ENCODE results near the gene ATXN7L2. TPM values are rescaled to one million over a fixed set of nuclear protein-coding genes. Genes with fewer than 3 reads are reported as not detected.

The ATXN7L2 gene
- total RNA-seq, 1 experiment from 2014 or later, result 17.3 TPM

GRCh38 chr1:109466125-109466451 lies 17.6 kb upstream of the ATXN7L2 start:
- WGBS (ENCODE audit: extremely low coverage, insufficient read length, low lambda C conversion rate), result no CpG with 5 or more reads among the region's 24 CpGs
- H3K27ac ChIP-seq (ENCODE audit: insufficient read length, low read depth, low read length), result no peak overlapping the region
- no peak overlapping the region for H2BK20ac ChIP-seq (ENCODE audit: low read depth, low read length, poor library complexity, severe bottlenecking)

More at GRCh38 chr1:109466125-109466451, 17.6 kb upstream of the ATXN7L2 start:
- H2BK12ac ChIP-seq (ENCODE audit: insufficient read length, low read depth, low read length), result no peak overlapping the region
- H3K4me1 ChIP-seq (ENCODE audit: insufficient read depth, low read length), result no peaks in the 10 kb centered on the region; the same call in 1 of the 2 replicates
- H4K91ac ChIP-seq (ENCODE audit: insufficient read length, low read depth, low read length), result no peak overlapping the region
- H3T11ph ChIP-seq (ENCODE audit: low read length), result no peak overlapping the region
- H2AFZ ChIP-seq (ENCODE audit: low read length), result peak overlapping the region; percentile 75
- H2BK5ac ChIP-seq (ENCODE audit: insufficient read length, low read length), result no peak overlapping the region
- H3K14ac ChIP-seq (ENCODE audit: insufficient read depth, low read length), result peak overlapping the region; percentile 56; the same call in 1 of the 2 replicates
- Mint-ChIP-seq H3K4me3 (peak overlapping the region; percentile 66 to 82), H3K27me3 (ENCODE audit: low read depth) (peaks cover 88% of the 10 kb centered on the region), H3K9me3 (peaks cover 0 to 3% of the 10 kb centered on the region in 2 experiments; a peak in 2 of 5 replicates), H3K27ac (no peak overlapping the region), H3K36me3 (ENCODE audit: insufficient read depth in 1 of 3, low read depth in 3 of 3) (no peaks in the 10 kb centered on the region), H3K4me1 (peaks cover 21 to 22% of the 10 kb centered on the region in 2 experiments)
- H3K23ac ChIP-seq (ENCODE audit: insufficient read length, low read depth, low read length), result no peak overlapping the region
- H3K4ac ChIP-seq (ENCODE audit: low read depth, low read length), result no peak overlapping the region
- no peaks in the 10 kb centered on the region for H4K20me1 ChIP-seq (ENCODE audit: control insufficient read depth, insufficient read depth, insufficient read length)
- H3K79me2 ChIP-seq (ENCODE audit: insufficient read depth, low read length), result no peaks in the 10 kb centered on the region
- peak overlapping the region; percentile 39 for H3K9ac ChIP-seq (ENCODE audit: extremely low read depth, insufficient read length, low read length)
- peaks cover 14% of the 10 kb centered on the region; the same call in 1 of the 2 replicates for H3K27me3 ChIP-seq (ENCODE audit: insufficient read depth, low read length)
- TF ChIP-seq CTCF (conservative IDR thresholded peaks at IDR 0.05), result no peak
- H4K8ac ChIP-seq (replicated peaks; ENCODE audit: insufficient read length, low read depth, low read length), result no peak overlapping the region
- H2BK120ac ChIP-seq (ENCODE audit: low read depth, low read length, poor library complexity, severe bottlenecking), result no peak overlapping the region
- no peak overlapping the region for H4K5ac ChIP-seq (ENCODE audit: insufficient read length, low read depth, low read length)
- no peak overlapping the region for H2BK15ac ChIP-seq (ENCODE audit: low read depth, low read length)
- H3K9me3 ChIP-seq (ENCODE audit: control insufficient read depth, low read depth, low read length), result no peaks in the 10 kb centered on the region
- peaks cover 15% of the 10 kb centered on the region for H3K23me2 ChIP-seq (ENCODE audit: insufficient read length, low read depth, low read length, poor library complexity, severe bottlenecking)
- DNase-seq, result no peak
- H3K79me1 ChIP-seq (ENCODE audit: insufficient read depth, low read depth, low read length, poor library complexity, severe bottlenecking), result no peaks in the 10 kb centered on the region
- H3K56ac ChIP-seq (ENCODE audit: insufficient read length, low read depth, low read length), result no peak overlapping the region
- H2AK5ac ChIP-seq (ENCODE audit: insufficient read length, low read length), result no peak overlapping the region
- peak overlapping the region; percentile 67 for H3K4me2 ChIP-seq (ENCODE audit: insufficient read depth, insufficient read length, low read length)
- H3K18ac ChIP-seq (ENCODE audit: insufficient read length, low read depth, low read length), result no peak overlapping the region

Data from H9 (cell line).